Activated CD4-positive, CD25-positive, alpha-beta regulatory T cell treated with anti-CD3 and anti-CD28 coated beads, Interleukin-2, amount 50 U/mL, for 24 hours (primary cell): ENCODE results near the gene NUFIP2.
A peak's percentile ranks its signal among the peaks of the same experiment; 100 is the strongest.
"Not testable (repeated sequence)": the region's sequence is repeated elsewhere in the genome, so short reads cannot be mapped to it uniquely, and the experiment has no call there.

Source experiments
- ATAC-seq, 2 donors: fragments of 150-1000 bp; cut with Tn5 transposase; one replicate each; pipeline ENCODE4 v1.10.0; 2021; ENCODE audit warnings: mild to moderate bottlenecking in 1 of 2, moderate library complexity in 1 of 2

Gene NUFIP2

DNA sequence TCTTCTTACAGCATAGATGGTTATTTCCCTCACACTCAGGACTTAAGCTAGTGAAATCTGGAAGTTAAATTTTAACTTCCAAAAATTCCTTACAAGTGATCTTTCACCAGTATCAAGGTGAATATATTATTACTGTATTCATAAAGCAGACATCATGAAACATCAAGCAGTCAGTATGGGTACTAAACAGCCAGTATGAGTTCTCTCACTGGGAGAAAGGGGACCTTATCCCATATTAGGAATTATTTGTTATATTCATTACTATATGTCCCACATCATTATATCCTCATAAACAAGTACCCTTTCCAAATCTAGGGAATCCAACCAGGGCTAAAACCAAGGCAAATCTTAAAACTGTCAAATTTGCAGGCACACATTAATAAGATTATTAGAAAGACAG lies 15.3 kb downstream of the NUFIP2 start:
- ATAC-seq = no peak

GRCh38 chr17:29273924-29274323 lies 20.0 kb downstream of the NUFIP2 start:
- no peak for ATAC-seq

GRCh38 chr17:29271980-29272379 lies 22.0 kb downstream of the NUFIP2 start:
- not testable (repeated sequence) for ATAC-seq

- ATAC-seq = peak; percentile 53 to 56
Measured at GRCh38 chr17:29263916-29264315, 30.0 kb downstream of the NUFIP2 start.

- no peak for ATAC-seq
Measured at GRCh38 chr17:29257756-29258155, 36.2 kb downstream of the NUFIP2 start.

DNA sequence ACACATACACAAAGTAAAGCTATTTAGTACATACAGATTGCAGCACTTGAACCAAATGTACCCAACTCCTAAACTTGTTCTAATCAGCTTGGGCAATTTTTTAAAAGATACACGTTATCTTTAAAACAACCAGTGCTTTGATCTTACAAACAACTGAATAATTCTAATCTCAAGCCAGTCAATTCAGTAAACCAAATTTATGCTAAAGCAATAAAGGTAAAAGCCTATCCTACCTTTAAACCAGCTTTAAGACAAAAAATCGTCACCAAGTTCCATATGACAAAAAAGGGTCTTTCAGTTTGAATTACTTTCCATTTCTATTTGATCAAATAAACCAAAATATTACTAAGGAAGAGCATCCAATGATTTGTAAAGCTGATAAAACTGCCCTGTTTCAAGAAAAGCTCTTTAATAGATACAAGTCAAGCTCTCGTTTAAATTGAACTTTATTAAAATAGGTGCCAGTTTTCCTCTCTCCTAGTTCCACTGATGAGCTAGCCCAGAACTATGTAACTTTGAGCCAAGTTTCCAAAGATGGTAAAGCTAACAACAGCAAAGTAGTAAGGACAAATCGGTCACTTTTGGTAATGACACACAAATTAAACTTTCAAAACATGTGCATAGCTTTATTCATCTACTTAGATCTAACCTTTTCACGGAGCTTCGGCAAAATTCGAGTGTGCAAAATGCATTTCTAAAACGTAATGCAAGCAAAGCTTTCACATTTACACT lies 37.0 kb downstream of the NUFIP2 start:
- peak in 1 of 2 donors; percentile 41 for ATAC-seq

- ATAC-seq = no peak
Measured at GRCh38 chr17:29255926-29256522, 37.9 kb downstream of the NUFIP2 start.

- no peak for ATAC-seq
Measured at GRCh38 chr17:29253037-29253436, 40.9 kb downstream of the NUFIP2 start.

- ATAC-seq = no peak
Measured at GRCh38 chr17:29252101-29252791, 41.7 kb downstream of the NUFIP2 start.

DNA sequence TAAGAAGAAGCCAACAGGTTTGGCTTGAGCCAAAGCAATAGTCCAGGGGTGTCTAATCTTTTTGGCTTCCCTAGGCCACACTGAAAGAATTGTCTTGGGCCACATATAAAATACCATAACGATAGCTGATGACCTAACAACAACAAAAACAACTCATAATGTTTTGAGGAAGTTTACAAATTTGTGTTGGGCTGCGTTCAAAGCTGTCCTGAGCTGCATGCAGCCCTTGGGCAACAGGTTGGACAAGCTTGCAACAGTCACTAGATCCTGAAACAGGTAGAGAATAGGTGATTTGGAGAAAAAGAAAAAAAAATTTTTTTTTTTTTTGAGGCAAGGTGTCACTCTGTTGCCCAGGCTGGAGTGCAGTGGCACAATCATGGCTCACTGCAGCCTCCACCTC lies 42.8 kb downstream of the NUFIP2 start:
- ATAC-seq = no peak

DNA sequence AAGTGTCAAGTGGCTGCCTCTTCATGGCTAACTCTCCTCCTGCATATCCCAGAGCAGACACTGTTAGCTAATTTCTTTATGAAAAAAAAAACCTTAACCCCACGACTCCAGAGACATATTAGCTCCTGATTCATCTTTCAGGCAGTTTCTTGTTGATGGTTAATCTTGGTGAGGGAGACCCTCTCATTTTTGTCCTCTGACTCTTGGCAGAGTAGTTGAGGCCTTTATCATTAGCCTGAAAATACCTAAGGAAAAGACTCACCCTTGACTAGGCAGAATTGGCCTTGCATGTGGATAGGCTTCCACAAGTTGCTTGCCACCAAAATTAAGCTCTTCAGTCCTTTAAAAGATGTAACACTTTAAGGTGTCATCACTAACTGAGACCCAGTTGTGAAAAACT lies 43.3 kb downstream of the NUFIP2 start:
- ATAC-seq = no peak

DNA sequence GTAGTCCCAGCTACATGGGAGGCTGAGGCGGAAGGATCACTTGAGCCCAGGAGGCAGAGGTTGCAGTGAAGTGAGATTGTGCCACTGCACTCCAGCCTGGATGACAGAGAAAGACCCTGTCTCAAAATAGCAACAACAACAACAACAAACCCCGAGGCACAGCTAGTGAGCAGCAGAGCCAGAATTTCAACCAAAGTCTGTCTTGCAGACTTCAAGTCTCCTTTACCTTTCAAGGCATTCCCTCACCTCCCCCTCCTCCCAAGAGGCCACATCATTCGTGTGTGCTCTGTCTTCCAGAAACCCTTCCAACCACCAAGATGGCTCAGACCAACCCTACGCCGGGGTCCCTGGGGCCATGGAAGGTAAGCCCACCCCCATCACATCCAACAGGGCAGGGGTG lies 45.1 kb downstream of the NUFIP2 start:
- no peak for ATAC-seq

DNA sequence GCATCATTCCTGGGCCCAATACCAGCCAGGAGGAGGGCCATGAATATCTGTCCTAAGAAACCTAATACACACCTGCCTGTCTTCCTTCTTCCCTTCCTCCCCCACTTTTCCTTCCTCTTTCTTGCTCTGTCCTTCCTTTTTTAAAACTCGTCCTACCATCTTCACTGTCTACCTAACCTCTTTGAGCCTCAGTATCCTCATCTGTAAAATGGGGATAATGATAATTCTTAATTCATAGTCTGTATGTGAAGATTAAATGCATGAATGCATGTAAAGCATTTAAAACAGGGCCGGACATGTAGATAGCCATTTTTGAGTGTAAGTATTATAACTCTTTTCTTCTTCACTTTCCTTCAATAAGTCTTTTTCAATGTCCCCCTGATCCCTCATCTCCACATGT lies 46.7 kb downstream of the NUFIP2 start:
- ATAC-seq = no peak

DNA sequence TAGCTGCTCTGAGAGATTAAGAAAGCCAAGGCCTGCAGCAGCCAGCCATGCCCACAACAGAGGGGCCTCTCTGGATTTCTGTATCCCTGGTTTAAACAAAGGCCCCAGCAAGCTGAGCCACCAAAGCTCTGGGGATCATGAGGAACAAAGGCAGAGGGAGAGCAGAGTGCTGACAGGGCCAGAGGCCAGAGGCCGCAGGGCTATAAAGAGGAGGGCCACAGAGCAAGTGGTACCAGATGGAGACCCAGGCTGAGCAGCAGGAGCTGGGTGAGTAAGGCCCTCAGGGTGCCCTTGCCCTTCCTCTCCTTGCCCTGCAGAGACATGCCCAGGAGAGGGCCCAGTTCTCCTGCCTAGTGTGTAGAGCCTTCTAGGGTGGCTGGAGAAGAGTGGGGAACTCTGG lies 47.3 kb downstream of the NUFIP2 start, which contains the start of gene CRYBA1:
CRYBA1 (plus strand) TSS at position 232 of the 400 bp plus-strand sequence; CDS start at position 237, 5 bp downstream.
- ATAC-seq = no peak

DNA sequence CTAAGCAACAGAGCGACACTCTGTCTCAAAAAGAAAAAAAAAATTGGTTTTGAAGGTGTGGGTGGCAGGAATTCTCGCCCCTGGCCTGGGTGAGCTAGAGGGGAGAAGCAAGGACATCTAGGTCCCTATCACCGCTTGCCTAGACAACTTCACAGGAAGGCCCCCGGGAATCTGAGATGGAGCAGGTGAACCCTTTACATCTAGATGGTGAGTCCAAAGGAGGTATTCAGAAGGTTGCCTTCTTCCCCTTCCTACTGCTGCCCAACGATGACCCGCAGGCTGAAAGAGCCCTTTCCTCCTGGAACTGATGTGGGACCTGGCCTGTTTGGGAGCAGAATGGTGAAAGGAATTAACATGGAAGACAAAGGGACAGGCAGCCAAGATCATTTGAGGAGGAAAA lies 48.5 kb downstream of the NUFIP2 start:
- no peak for ATAC-seq

- ATAC-seq = no peak
Measured at GRCh38 chr17:29243792-29244191, 50.2 kb downstream of the NUFIP2 start.

GRCh38 chr17:29242790-29243189 lies 51.2 kb downstream of the NUFIP2 start:
- no peak for ATAC-seq

- ATAC-seq = no peak
Measured at GRCh38 chr17:29242051-29242450, 51.9 kb downstream of the NUFIP2 start.

DNA sequence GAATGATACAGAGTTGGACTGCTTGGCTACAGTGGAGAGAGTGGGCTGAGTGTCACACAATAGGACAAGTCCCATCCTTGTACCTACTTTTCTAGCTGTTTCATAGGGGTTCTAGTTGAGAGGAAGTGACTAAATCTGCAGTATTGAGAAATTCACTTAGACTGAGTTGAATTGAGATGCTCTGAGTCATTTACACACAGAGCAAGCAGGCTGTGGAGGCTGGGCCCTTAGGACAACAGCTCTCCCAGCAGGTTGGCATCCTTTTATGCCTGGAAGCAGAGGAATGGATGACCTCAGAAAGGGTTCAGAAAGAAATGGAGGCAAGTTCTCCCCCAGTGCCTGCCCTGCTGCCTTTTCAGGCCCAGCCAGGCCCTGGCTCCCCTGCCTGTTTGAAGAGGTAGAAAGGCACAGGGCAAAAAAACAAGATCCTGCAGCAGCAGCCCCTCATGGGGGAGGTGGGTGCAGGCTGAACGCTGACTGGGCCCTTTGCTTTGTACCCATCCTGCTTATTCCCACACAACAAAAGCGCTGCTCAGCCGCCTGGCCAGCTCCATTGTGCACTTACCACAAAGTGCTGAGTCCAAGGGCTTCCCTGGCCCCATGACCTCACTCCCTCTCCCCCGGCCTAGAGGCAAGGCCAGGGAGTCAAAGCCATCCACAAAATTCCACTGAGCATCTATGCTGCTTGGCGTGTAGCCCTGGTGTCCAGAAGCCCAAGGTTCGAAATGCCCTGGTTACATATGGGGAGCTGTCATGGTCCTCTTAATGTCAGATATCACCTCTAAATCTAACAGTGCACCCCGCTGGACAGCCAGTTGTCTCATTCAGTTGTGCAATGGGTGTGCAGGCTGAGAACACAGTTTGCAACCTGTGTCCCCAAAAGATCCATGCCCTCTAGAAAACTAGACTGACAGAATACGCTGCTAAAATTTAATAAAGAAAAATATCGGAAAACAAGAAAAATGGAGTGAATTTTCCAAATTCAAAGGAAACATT lies 52.7 kb downstream of the NUFIP2 start:
- peak; percentile 92 to 93 for ATAC-seq

GRCh38 chr17:29240477-29240876 lies 53.5 kb downstream of the NUFIP2 start:
- ATAC-seq = no peak

GRCh38 chr17:29238133-29238850 lies 55.7 kb downstream of the NUFIP2 start:
- ATAC-seq = no peak
